HepG2 (cell line): Measurements from ENCODE around the gene THRAP3. TPM values are rescaled to one million over a fixed set of nuclear protein-coding genes. Genes with fewer than 3 reads are reported as not detected.

Source experiments
- GABPB1 ChIP-seq: IDR thresholded peaks from 2 replicates; pipeline ENCODE4 v1.6.1; 2016; ENCODE audit warnings: mild to moderate bottlenecking, missing genetic modification reagents, moderate library complexity, missing compliant biosample characterization
- GFI1 ChIP-seq: sonication (generic); formaldehyde crosslinking; IDR thresholded peaks from 2 replicates; pipeline ENCODE4 v1.5.0; 2020; ENCODE audit warnings: missing genetic modification reagents, mild to moderate bottlenecking, borderline replicate concordance
- HHEX ChIP-seq: IDR thresholded peaks from 2 replicates; pipeline ENCODE4 v1.6.1; 2016; ENCODE audit warnings: control low read depth
- IRF2 ChIP-seq: IDR thresholded peaks from 2 replicates; pipeline ENCODE4 v1.6.1; 2018; ENCODE audit warnings: missing genetic modification reagents, missing compliant biosample characterization
- ISL2 ChIP-seq: sonication (generic); formaldehyde crosslinking; IDR thresholded peaks from 2 replicates; pipeline ENCODE4 v1.5.0; 2020; ENCODE audit warnings: missing genetic modification reagents
- KDM4B ChIP-seq: sonication (generic); formaldehyde crosslinking; IDR thresholded peaks from 2 replicates; pipeline ENCODE4 v1.4.0; 2020; ENCODE audit warnings: missing genetic modification reagents
- KDM5B ChIP-seq: sonication (generic); formaldehyde crosslinking; IDR thresholded peaks from 2 replicates; pipeline ENCODE4 v1.4.0; 2020; ENCODE audit warnings: missing genetic modification reagents, mild to moderate bottlenecking, borderline replicate concordance
- MEF2D ChIP-seq: sonication (generic); formaldehyde crosslinking; IDR thresholded peaks from 2 replicates; pipeline ENCODE4 v1.5.1; 2020; ENCODE audit warnings: mild to moderate bottlenecking, missing genetic modification reagents
- ZNF3 ChIP-seq: IDR thresholded peaks from 2 replicates; pipeline ENCODE4 v1.7.0; 2017; ENCODE audit warnings: inconsistent platforms
- ZNF331 ChIP-seq: sonication (generic); formaldehyde crosslinking; IDR thresholded peaks from 2 replicates; pipeline ENCODE4 v1.4.0; 2020; ENCODE audit warnings: missing genetic modification reagents
- ZNF33B ChIP-seq: sonication (generic); formaldehyde crosslinking; IDR thresholded peaks from 2 replicates; pipeline ENCODE4 v1.5.1; 2020; ENCODE audit warnings: mild to moderate bottlenecking, missing genetic modification reagents
- polyA plus RNA-seq, 8 experiments: library from polyadenylated mRNA; depleted of rRNA in 3 of 8; stranded (reverse) in 7 of 8; unstranded in 1 of 8; fragments of >200 nt; fragmentation: Illumina TruSeq in 4 of 8; extraction: Trizol in 4 of 8; gene quantifications; 2 replicates each; pipeline versions ENCODE4 v1.2.1 to v1.2.3, GENCODE V29; 2011 to 2016; ENCODE audit warnings: low read depth in 4 of 8, missing spikeins in 1 of 8, mixed read lengths in 1 of 8; ENCODE audit not compliant: insufficient read depth in 1 of 8
- total RNA-seq, 5 experiments: library from RNA; depleted of rRNA; stranded (reverse); fragments of >200 nt; fragmentation: Illumina TruSeq; extraction: Trizol; gene quantifications; 2 replicates each; pipeline ENCODE4 v1.2.3, GENCODE V29; 2016; ENCODE audit warnings: low read depth in 1 of 5
- TF ChIP-seq, protein P1 (sequence below): sonication (generic); formaldehyde crosslinking; IDR thresholded peaks from 2 replicates; pipeline ENCODE4 v1.5.0; 2020; ENCODE audit warnings: mild to moderate bottlenecking, missing genetic modification reagents, borderline replicate concordance
- TF ChIP-seq, protein P2 (sequence below): sonication (generic); formaldehyde crosslinking; conservative IDR thresholded peaks from 2 replicates; pipeline ENCODE4 v1.4.0; 2020; ENCODE audit warnings: mild to moderate bottlenecking, missing genetic modification reagents, moderate library complexity
- TF ChIP-seq, protein P3 (sequence below): sonication (generic); formaldehyde crosslinking; IDR thresholded peaks from 2 replicates; pipeline ENCODE4 v1.4.0; 2020; ENCODE audit warnings: mild to moderate bottlenecking, missing genetic modification reagents
- TF ChIP-seq, protein P4 (sequence below): sonication (generic); formaldehyde crosslinking; IDR thresholded peaks from 2 replicates; pipeline ENCODE4 v1.4.0; 2020; ENCODE audit warnings: missing genetic modification reagents, borderline replicate concordance

Gene THRAP3
- total and polyA plus RNA-seq, 2 of the 13 experiments (the other 11 are each of a cell fraction or from before 2014, with no cell fraction given) = 45.0 to 92.6 TPM

DNA sequence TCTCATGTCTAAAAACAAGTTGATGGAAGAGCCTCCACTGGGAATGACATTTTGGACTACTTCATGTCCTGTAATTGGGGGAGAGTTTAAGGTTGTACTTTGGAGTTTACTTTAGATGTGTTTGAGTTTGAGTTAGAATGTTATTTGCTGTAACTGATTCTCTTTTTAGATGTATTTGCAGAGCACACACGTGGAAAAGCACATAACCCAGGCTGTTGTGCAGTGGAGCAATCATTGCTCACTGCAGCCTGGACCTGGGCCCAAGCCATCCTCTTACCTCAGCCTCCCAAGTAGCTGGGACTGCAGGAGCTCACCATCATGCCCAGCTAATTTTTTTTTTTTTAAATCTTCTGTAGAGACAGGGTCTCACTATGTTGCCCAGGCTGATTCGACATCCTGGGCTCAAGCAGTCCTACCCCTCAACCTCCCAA, 45.2 kb downstream of the THRAP3 start (continued):
- TF ChIP-seq, protein P1, sequence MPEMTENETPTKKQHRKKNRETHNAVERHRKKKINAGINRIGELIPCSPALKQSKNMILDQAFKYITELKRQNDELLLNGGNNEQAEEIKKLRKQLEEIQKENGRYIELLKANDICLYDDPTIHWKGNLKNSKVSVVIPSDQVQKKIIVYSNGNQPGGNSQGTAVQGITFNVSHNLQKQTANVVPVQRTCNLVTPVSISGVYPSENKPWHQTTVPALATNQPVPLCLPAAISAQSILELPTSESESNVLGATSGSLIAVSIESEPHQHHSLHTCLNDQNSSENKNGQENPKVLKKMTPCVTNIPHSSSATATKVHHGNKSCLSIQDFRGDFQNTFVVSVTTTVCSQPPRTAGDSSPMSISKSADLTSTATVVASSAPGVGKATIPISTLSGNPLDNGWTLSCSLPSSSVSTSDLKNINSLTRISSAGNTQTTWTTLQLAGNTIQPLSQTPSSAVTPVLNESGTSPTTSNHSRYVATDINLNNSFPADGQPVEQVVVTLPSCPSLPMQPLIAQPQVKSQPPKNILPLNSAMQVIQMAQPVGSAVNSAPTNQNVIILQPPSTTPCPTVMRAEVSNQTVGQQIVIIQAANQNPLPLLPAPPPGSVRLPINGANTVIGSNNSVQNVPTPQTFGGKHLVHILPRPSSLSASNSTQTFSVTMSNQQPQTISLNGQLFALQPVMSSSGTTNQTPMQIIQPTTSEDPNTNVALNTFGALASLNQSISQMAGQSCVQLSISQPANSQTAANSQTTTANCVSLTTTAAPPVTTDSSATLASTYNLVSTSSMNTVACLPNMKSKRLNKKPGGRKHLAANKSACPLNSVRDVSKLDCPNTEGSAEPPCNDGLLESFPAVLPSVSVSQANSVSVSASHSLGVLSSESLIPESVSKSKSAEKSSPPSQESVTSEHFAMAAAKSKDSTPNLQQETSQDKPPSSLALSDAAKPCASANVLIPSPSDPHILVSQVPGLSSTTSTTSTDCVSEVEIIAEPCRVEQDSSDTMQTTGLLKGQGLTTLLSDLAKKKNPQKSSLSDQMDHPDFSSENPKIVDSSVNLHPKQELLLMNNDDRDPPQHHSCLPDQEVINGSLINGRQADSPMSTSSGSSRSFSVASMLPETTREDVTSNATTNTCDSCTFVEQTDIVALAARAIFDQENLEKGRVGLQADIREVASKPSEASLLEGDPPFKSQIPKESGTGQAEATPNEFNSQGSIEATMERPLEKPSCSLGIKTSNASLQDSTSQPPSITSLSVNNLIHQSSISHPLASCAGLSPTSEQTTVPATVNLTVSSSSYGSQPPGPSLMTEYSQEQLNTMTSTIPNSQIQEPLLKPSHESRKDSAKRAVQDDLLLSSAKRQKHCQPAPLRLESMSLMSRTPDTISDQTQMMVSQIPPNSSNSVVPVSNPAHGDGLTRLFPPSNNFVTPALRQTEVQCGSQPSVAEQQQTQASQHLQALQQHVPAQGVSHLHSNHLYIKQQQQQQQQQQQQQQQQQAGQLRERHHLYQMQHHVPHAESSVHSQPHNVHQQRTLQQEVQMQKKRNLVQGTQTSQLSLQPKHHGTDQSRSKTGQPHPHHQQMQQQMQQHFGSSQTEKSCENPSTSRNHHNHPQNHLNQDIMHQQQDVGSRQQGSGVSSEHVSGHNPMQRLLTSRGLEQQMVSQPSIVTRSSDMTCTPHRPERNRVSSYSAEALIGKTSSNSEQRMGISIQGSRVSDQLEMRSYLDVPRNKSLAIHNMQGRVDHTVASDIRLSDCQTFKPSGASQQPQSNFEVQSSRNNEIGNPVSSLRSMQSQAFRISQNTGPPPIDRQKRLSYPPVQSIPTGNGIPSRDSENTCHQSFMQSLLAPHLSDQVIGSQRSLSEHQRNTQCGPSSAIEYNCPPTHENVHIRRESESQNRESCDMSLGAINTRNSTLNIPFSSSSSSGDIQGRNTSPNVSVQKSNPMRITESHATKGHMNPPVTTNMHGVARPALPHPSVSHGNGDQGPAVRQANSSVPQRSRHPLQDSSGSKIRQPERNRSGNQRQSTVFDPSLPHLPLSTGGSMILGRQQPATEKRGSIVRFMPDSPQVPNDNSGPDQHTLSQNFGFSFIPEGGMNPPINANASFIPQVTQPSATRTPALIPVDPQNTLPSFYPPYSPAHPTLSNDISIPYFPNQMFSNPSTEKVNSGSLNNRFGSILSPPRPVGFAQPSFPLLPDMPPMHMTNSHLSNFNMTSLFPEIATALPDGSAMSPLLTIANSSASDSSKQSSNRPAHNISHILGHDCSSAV = no peak
- TF ChIP-seq ZNF3 (CRISPR knock-in tag) (peak; percentile 60; the same call in 1 of the 2 replicates), ZNF331 (CRISPR knock-in tag) (peak; percentile 90), HHEX (CRISPR knock-in tag) (peak; percentile 86), ZNF33B (CRISPR knock-in tag) (no peak), KDM5B (CRISPR knock-in tag) (peak; percentile 25; the same call in 1 of the 2 replicates), ISL2 (CRISPR knock-in tag) (peak; percentile 87), IRF2 (CRISPR knock-in tag) (peak; percentile 69; the same call in 1 of the 2 replicates), MEF2D (CRISPR knock-in tag) (peak; percentile 67; the same call in 1 of the 2 replicates), GFI1 (CRISPR knock-in tag) (peak; percentile 95), KDM4B (peak; percentile 69; the same call in 1 of the 2 replicates), GABPB1 (0 out of 2 replicates have a peak, but pooled peaks have one; percentile 26)
- TF ChIP-seq, protein P2, sequence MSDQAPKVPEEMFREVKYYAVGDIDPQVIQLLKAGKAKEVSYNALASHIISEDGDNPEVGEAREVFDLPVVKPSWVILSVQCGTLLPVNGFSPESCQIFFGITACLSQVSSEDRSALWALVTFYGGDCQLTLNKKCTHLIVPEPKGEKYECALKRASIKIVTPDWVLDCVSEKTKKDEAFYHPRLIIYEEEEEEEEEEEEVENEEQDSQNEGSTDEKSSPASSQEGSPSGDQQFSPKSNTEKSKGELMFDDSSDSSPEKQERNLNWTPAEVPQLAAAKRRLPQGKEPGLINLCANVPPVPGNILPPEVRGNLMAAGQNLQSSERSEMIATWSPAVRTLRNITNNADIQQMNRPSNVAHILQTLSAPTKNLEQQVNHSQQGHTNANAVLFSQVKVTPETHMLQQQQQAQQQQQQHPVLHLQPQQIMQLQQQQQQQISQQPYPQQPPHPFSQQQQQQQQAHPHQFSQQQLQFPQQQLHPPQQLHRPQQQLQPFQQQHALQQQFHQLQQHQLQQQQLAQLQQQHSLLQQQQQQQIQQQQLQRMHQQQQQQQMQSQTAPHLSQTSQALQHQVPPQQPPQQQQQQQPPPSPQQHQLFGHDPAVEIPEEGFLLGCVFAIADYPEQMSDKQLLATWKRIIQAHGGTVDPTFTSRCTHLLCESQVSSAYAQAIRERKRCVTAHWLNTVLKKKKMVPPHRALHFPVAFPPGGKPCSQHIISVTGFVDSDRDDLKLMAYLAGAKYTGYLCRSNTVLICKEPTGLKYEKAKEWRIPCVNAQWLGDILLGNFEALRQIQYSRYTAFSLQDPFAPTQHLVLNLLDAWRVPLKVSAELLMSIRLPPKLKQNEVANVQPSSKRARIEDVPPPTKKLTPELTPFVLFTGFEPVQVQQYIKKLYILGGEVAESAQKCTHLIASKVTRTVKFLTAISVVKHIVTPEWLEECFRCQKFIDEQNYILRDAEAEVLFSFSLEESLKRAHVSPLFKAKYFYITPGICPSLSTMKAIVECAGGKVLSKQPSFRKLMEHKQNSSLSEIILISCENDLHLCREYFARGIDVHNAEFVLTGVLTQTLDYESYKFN (CRISPR knock-in tag) = peak; percentile 97
- TF ChIP-seq, protein P3, sequence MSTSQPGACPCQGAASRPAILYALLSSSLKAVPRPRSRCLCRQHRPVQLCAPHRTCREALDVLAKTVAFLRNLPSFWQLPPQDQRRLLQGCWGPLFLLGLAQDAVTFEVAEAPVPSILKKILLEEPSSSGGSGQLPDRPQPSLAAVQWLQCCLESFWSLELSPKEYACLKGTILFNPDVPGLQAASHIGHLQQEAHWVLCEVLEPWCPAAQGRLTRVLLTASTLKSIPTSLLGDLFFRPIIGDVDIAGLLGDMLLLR = no peak
- TF ChIP-seq, protein P4, sequence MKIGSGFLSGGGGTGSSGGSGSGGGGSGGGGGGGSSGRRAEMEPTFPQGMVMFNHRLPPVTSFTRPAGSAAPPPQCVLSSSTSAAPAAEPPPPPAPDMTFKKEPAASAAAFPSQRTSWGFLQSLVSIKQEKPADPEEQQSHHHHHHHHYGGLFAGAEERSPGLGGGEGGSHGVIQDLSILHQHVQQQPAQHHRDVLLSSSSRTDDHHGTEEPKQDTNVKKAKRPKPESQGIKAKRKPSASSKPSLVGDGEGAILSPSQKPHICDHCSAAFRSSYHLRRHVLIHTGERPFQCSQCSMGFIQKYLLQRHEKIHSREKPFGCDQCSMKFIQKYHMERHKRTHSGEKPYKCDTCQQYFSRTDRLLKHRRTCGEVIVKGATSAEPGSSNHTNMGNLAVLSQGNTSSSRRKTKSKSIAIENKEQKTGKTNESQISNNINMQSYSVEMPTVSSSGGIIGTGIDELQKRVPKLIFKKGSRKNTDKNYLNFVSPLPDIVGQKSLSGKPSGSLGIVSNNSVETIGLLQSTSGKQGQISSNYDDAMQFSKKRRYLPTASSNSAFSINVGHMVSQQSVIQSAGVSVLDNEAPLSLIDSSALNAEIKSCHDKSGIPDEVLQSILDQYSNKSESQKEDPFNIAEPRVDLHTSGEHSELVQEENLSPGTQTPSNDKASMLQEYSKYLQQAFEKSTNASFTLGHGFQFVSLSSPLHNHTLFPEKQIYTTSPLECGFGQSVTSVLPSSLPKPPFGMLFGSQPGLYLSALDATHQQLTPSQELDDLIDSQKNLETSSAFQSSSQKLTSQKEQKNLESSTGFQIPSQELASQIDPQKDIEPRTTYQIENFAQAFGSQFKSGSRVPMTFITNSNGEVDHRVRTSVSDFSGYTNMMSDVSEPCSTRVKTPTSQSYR = peak; percentile 64; the same call in 1 of the 2 replicates
